Testis (tissue), 3 donors: ENCODE data around the gene LRRC8D. TPM values are rescaled to one million over a fixed set of nuclear protein-coding genes. Genes with fewer than 3 reads are reported as not detected.
"Not testable (repeated sequence)": the region's sequence is repeated elsewhere in the genome, so short reads cannot be mapped to it uniquely, and the experiment has no call there.

ENCODE experiments used
- DNase-seq: peaks from one replicate; pipeline ENCODE4 v3.0.0-alpha.2; 2019
- H3K27ac ChIP-seq, 2 donors: fragments of 200-600 bp; sonication (generic); one replicate each; pipeline ENCODE4 v1.5.1; 2019
- H3K27me3 ChIP-seq: fragments of 200-600 bp; sonication (generic); one replicate; pipeline ENCODE4 v1.5.1; 2019
- H3K36me3 ChIP-seq: fragments of 200-600 bp; sonication (generic); one replicate; pipeline ENCODE4 v1.5.1; 2017; ENCODE audit warnings: low read depth; ENCODE audit errors: missing control alignments
- H3K4me1 ChIP-seq: fragments of 200-600 bp; sonication (generic); one replicate; pipeline ENCODE4 v1.5.1; 2019
- H3K4me3 ChIP-seq, 2 donors: fragments of 200-600 bp; sonication (generic); one replicate each; pipeline ENCODE4 v1.5.1; 2017 to 2019
- H3K9me3 ChIP-seq: fragments of 200-600 bp; sonication (generic); one replicate; pipeline ENCODE4 v1.5.1; 2017
- CTCF ChIP-seq, 3 experiments: fragments of 450-650 bp in 2 of 3; fragments of 200-600 bp in 1 of 3; sonication (generic) in 1 of 3; IDR thresholded peaks; one replicate each; pipeline ENCODE4 v1.5.1; 2016 to 2019; ENCODE audit warnings: antibody characterized with exemption in 3 of 3, mild to moderate bottlenecking in 2 of 3, moderate library complexity in 1 of 3
- POLR2A ChIP-seq: fragments of 450-650 bp; IDR thresholded peaks from one replicate; pipeline ENCODE4 v1.6.1; 2017; ENCODE audit warnings: antibody characterized with exemption, mild to moderate bottlenecking, moderate library complexity
- WGBS, 2 donors: methylation state at CpG; one replicate each; pipeline ENCODE4 v1.1.5; 2018; 5-methylcytosine and 5-hydroxymethylcytosine counted together
- intact Hi-C: fragments of 100-400 bp; cut with DNase I; formaldehyde crosslinking; loops from one replicate; pipeline ENCODE4 v1.15.1; 2023; ENCODE audit warnings: low total_unique reads
- polyA plus RNA-seq: library from polyadenylated mRNA; stranded (reverse); fragments of 350-450 nt; fragmentation: Illumina TruSeq; extraction: RNeasy Lipid Tissue Mini Kit (QIAGEN cat#74804); gene quantifications from one replicate; pipeline ENCODE4 v1.2.3, GENCODE V29; 2014; ENCODE audit warnings: low read depth, low replicate concordance; ENCODE audit not compliant: insufficient read depth
- total RNA-seq, 2 donors: library from RNA; depleted of rRNA; stranded (reverse); fragments of >200 nt; gene quantifications; one replicate each; pipeline ENCODE4 v1.2.3, GENCODE V29; 2016

Gene LRRC8D
- total and polyA plus RNA-seq, 3 donors from 2014 or later = 20.8 to 46.1 (median 41.1) TPM

GRCh38 chr1:89974696-89975470 is 154.1 kb downstream of the LRRC8D start:
- H3K4me3 ChIP-seq = no peak overlapping the region
- DNase-seq = no peak
- no peaks in the 10 kb centered on the region for H3K36me3 ChIP-seq
- no peaks in the 10 kb centered on the region for H3K9me3 ChIP-seq
- H3K27me3 ChIP-seq = no peaks in the 10 kb centered on the region
- intact Hi-C loops = no loop called here
- TF ChIP-seq POLR2A (no peak), CTCF (IDR thresholded peaks at IDR 0.05) (no peak)
- no peak overlapping the region for H3K27ac ChIP-seq
- WGBS, 2 donors = 53 to 55% methylated on average over 4 of the region's 4 CpGs
- peaks cover 3% of the 10 kb centered on the region for H3K4me1 ChIP-seq

GRCh38 chr1:89975540-89976125 is 154.8 kb downstream of the LRRC8D start:
- Histone ChIP-seq H3K27me3 (no peaks in the 10 kb centered on the region), H3K36me3 (no peaks in the 10 kb centered on the region), H3K4me1 (peaks cover 3% of the 10 kb centered on the region), H3K4me3 (no peak overlapping the region), H3K27ac (no peak overlapping the region), H3K9me3 (no peaks in the 10 kb centered on the region)
- DNase-seq = no peak
- TF ChIP-seq POLR2A (no peak), CTCF (IDR thresholded peaks at IDR 0.05) (no peak)
- 52 to 57% methylated on average over 4 of the region's 4 CpGs for WGBS, 2 donors
- intact Hi-C loops = no loop called here

- H3K36me3 ChIP-seq = no peaks in the 10 kb centered on the region
- H3K4me3 ChIP-seq = no peak overlapping the region
- no peak overlapping the region for H3K27ac ChIP-seq
- H3K9me3 ChIP-seq = no peaks in the 10 kb centered on the region
- H3K4me1 ChIP-seq = peaks cover 3% of the 10 kb centered on the region
- no peak for TF ChIP-seq CTCF (IDR thresholded peaks at IDR 0.05)
- TF ChIP-seq POLR2A = no peak
- intact Hi-C loops = no loop called here
- no peak for DNase-seq
- H3K27me3 ChIP-seq = no peaks in the 10 kb centered on the region
- 84 to 95% methylated on average over 1 of the region's 1 CpG for WGBS, 2 donors
Measured at GRCh38 chr1:89978755-89979154, 157.9 kb downstream of the LRRC8D start.

- no peaks in the 10 kb centered on the region for H3K9me3 ChIP-seq
- 35 to 38% methylated on average over 4 of the region's 4 CpGs for WGBS, 2 donors
- H3K4me1 ChIP-seq = no peaks in the 10 kb centered on the region
- TF ChIP-seq POLR2A (no peak), CTCF (IDR thresholded peaks at IDR 0.05) (no peak)
- no peak overlapping the region for H3K4me3 ChIP-seq
- intact Hi-C loops = loop anchor here (10.0 kb wide), 1 partner anchor 176 kb away; no protein-coding TSS in a partner anchor
- H3K27ac ChIP-seq = no peak overlapping the region
- H3K36me3 ChIP-seq = no peaks in the 10 kb centered on the region
- no peaks in the 10 kb centered on the region for H3K27me3 ChIP-seq
- no peak for DNase-seq
Measured at GRCh38 chr1:89980605-89981004, 159.8 kb downstream of the LRRC8D start.

- intact Hi-C loops = loop anchor here (10.0 kb wide), 1 partner anchor 178 kb away; no protein-coding TSS in a partner anchor
- H3K27ac ChIP-seq, DNase-seq, H3K9me3 ChIP-seq, H3K4me3 ChIP-seq, H3K4me1 ChIP-seq, H3K27me3 ChIP-seq, H3K36me3 ChIP-seq: not testable (repeated sequence)
- WGBS, 2 donors = 25 to 28% methylated on average over 2 of the region's 2 CpGs
Measured at GRCh38 chr1:89982846-89983245, 162.0 kb downstream of the LRRC8D start.

- intact Hi-C loops = loop anchor here (10.0 kb wide), 1 partner anchor 180 kb away; no protein-coding TSS in a partner anchor
- WGBS, 2 donors = 73 to 82% methylated on average over 7 to 33 of the region's 33 CpGs
- not testable (repeated sequence) for H3K27ac ChIP-seq, H3K9me3 ChIP-seq, H3K4me1 ChIP-seq, H3K36me3 ChIP-seq, H3K27me3 ChIP-seq, DNase-seq
- H3K4me3 ChIP-seq = peak overlapping the region; percentile 22 to 37
Measured at GRCh38 chr1:89984564-89985116, 163.8 kb downstream of the LRRC8D start.
